IMR-90 (cell line): Measurements from ENCODE around the gene OR10A7. TPM values are rescaled to one million over a fixed set of nuclear protein-coding genes. Genes with fewer than 3 reads are reported as not detected.

Experiments used
- ATAC-seq: fragments of 200-7000 bp; cut with Tn5 transposase; 2 replicates; pipeline ENCODE4 v1.9.1; 2020; ENCODE audit warnings: low read depth, mild to moderate bottlenecking, moderate library complexity
- BruUV-seq: library from RNA; stranded (reverse); fragments of 400-500 nt; replicated peaks from 2 replicates; lab custom pipeline; 2021; lab: Mats Ljungman, UMichigan
- CTCF ChIA-PET: fragments of 300-600 bp; formaldehyde crosslinking; extraction: SDS; loops from one replicate; lab custom pipeline; 2021; ENCODE audit warnings: antibody characterized with exemption; lab: Yijun Ruan, JAX
- POLR2A ChIA-PET: fragments of 300-600 bp; sonication (Branson Sonifier 250); formaldehyde crosslinking; loops from one replicate; lab custom pipeline; 2022; ENCODE audit warnings: antibody characterized with exemption; ENCODE audit not compliant: unreplicated experiment; lab: Charles Lee
- DNase-seq: peaks from one replicate; pipeline ENCODE4 v3.0.0; 2013
- H2AFZ ChIP-seq: replicated peaks from 2 replicates; pipeline ENCODE3; 2013; ENCODE audit warnings: low read length, mild to moderate bottlenecking; ENCODE audit not compliant: poor library complexity
- H2AK5ac ChIP-seq: 2 replicates; pipeline ENCODE4 v1.6.1; 2013; ENCODE audit warnings: low read depth, low read length, inconsistent platforms
- H2AK9ac ChIP-seq: replicated peaks from 2 replicates; pipeline ENCODE3; 2013; ENCODE audit warnings: mild to moderate bottlenecking, low read depth, low read length, moderate library complexity; ENCODE audit not compliant: poor library complexity
- H2BK120ac ChIP-seq: 2 replicates; pipeline ENCODE4 v1.6.1; 2013; ENCODE audit warnings: low read depth, low read length, inconsistent platforms
- H2BK15ac ChIP-seq: 3 replicates; pipeline ENCODE4 v1.6.1; 2013; ENCODE audit warnings: low read depth, low read length, inconsistent platforms
- H2BK20ac ChIP-seq: 2 replicates; pipeline ENCODE4 v1.6.1; 2013; ENCODE audit warnings: low read depth, mild to moderate bottlenecking, inconsistent platforms, low read length, moderate library complexity
- H2BK5ac ChIP-seq: 2 replicates; pipeline ENCODE4 v1.6.1; 2013; ENCODE audit warnings: mild to moderate bottlenecking, low read depth, low read length, inconsistent platforms; ENCODE audit not compliant: poor library complexity, severe bottlenecking
- H3K14ac ChIP-seq: replicated peaks from 2 replicates; pipeline ENCODE4 v1.6.1; 2013; ENCODE audit warnings: low read depth, low read length, inconsistent platforms
- H3K18ac ChIP-seq: 2 replicates; pipeline ENCODE4 v1.6.1; 2013; ENCODE audit warnings: low read depth, low read length, control low read depth
- H3K23ac ChIP-seq: 2 replicates; pipeline ENCODE4 v1.6.1; 2013; ENCODE audit warnings: low read depth, low read length, inconsistent platforms
- H3K27ac ChIP-seq: 2 replicates; pipeline ENCODE4 v1.5.1; 2013; ENCODE audit warnings: mild to moderate bottlenecking, control low read depth, low read length; ENCODE audit not compliant: insufficient read depth
- H3K27me3 ChIP-seq: 2 replicates; pipeline ENCODE4 v1.6.1; 2013; ENCODE audit warnings: low read length; ENCODE audit not compliant: control insufficient read depth, insufficient read depth
- H3K36me3 ChIP-seq: 2 replicates; pipeline ENCODE4 v1.6.1; 2013; ENCODE audit warnings: low read length, mixed read lengths; ENCODE audit not compliant: control insufficient read depth, insufficient read depth
- H3K4ac ChIP-seq: 2 replicates; pipeline ENCODE4 v1.6.1; 2013; ENCODE audit warnings: low read depth, low read length, inconsistent platforms
- H3K4me1 ChIP-seq: 2 replicates; pipeline ENCODE4 v1.6.1; 2013; ENCODE audit warnings: low read length, mixed read lengths; ENCODE audit not compliant: control insufficient read depth, insufficient read depth
- H3K4me2 ChIP-seq: 2 replicates; pipeline ENCODE4 v1.6.1; 2013; ENCODE audit warnings: low read depth, mild to moderate bottlenecking, control low read depth, low read length, moderate library complexity
- H3K4me3 ChIP-seq: 2 replicates; pipeline ENCODE4 v1.5.1; 2013; ENCODE audit warnings: low read depth, mild to moderate bottlenecking, control low read depth, low read length, moderate library complexity; ENCODE audit not compliant: insufficient read depth
- H3K56ac ChIP-seq: 2 replicates; pipeline ENCODE4 v1.6.1; 2013; ENCODE audit warnings: low read length, inconsistent platforms; ENCODE audit not compliant: insufficient read depth; ENCODE audit errors: extremely low read depth
- H3K79me1 ChIP-seq, 2 experiments: 2 replicates each; pipeline ENCODE4 v1.6.1; 2013; ENCODE audit warnings: low read length in 2 of 2, inconsistent platforms in 1 of 2, low read depth in 1 of 2
- H3K9ac ChIP-seq: 2 replicates; pipeline ENCODE4 v1.6.1; 2013; ENCODE audit warnings: low read depth, low read length, control low read depth
- H3K9me1 ChIP-seq: 2 replicates; pipeline ENCODE4 v1.6.1; 2013; ENCODE audit warnings: low read length, inconsistent platforms; ENCODE audit not compliant: insufficient read depth
- H3K9me3 ChIP-seq: 2 replicates; pipeline ENCODE4 v1.6.1; 2013; ENCODE audit warnings: low read length; ENCODE audit not compliant: control insufficient read depth, insufficient read depth
- H4K20me1 ChIP-seq: 2 replicates; pipeline ENCODE4 v1.6.1; 2013; ENCODE audit warnings: low read length, inconsistent platforms; ENCODE audit not compliant: insufficient read depth
- H4K5ac ChIP-seq: 2 replicates; pipeline ENCODE4 v1.6.1; 2013; ENCODE audit warnings: mild to moderate bottlenecking, low read depth, low read length, control low read depth
- H4K8ac ChIP-seq, 2 experiments: 2 replicates each; pipeline ENCODE4 v1.6.1; 2013; ENCODE audit warnings: low read depth in 2 of 2, low read length in 2 of 2, control low read depth in 1 of 2, inconsistent platforms in 1 of 2
- H4K91ac ChIP-seq: 2 replicates; pipeline ENCODE4 v1.6.1; 2013; ENCODE audit warnings: low read depth, low read length, inconsistent platforms; ENCODE audit not compliant: insufficient read depth
- CEBPB ChIP-seq: IDR thresholded peaks from 2 replicates; pipeline ENCODE4 v1.6.1; 2012; ENCODE audit warnings: low read depth, low read length, improper control_type of control experiment
- FOS ChIP-seq: fragments of 150-350 bp; IDR thresholded peaks from 2 replicates; pipeline ENCODE4 v1.6.1; 2016; ENCODE audit warnings: low read depth, low read length
- MAFK ChIP-seq: IDR thresholded peaks from 2 replicates; pipeline ENCODE4 v1.6.1; 2012; ENCODE audit warnings: low read depth, low read length, improper control_type of control experiment
- MAZ ChIP-seq: IDR thresholded peaks from 2 replicates; pipeline ENCODE4 v1.6.1; 2012; ENCODE audit warnings: low read depth, mild to moderate bottlenecking, low read length, improper control_type of control experiment, moderate library complexity, borderline replicate concordance
- MXI1 ChIP-seq: IDR thresholded peaks from 2 replicates; pipeline ENCODE4 v1.6.1; 2012; ENCODE audit warnings: low read depth, mild to moderate bottlenecking, low read length, moderate library complexity, borderline replicate concordance
- NFE2L2 ChIP-seq: fragments of 150-350 bp; IDR thresholded peaks from 2 replicates; pipeline ENCODE4 v1.6.1; 2016; ENCODE audit warnings: low read depth, mild to moderate bottlenecking, low read length
- POLR2A ChIP-seq: IDR thresholded peaks from 2 replicates; pipeline ENCODE4 v1.6.1; 2012; ENCODE audit warnings: mild to moderate bottlenecking, low read depth, low read length
- RAD21 ChIP-seq: IDR thresholded peaks from 2 replicates; pipeline ENCODE4 v1.6.1; 2012; ENCODE audit warnings: low read length, improper control_type of control experiment
- RCOR1 ChIP-seq: IDR thresholded peaks from 2 replicates; pipeline ENCODE4 v1.6.1; 2012; ENCODE audit warnings: mild to moderate bottlenecking, low read length, improper control_type of control experiment; ENCODE audit not compliant: insufficient replicate concordance
- RFX5 ChIP-seq: IDR thresholded peaks from 2 replicates; pipeline ENCODE4 v1.8.0; 2012; ENCODE audit warnings: low read depth, mild to moderate bottlenecking, low read length, moderate library complexity
- SMC3 ChIP-seq: fragments of 150-350 bp; IDR thresholded peaks from 2 replicates; pipeline ENCODE4 v1.6.1; 2016; ENCODE audit warnings: low read depth, mild to moderate bottlenecking, antibody characterized with exemption, low read length, moderate library complexity
- WGBS, 2 experiments: methylation state at CpG; one replicate each; pipeline versions ENCODE4 v1.1.5 to v1.1.7; 2013; ENCODE audit warnings: missing lambda C conversion rate in 2 of 2; ENCODE audit not compliant: insufficient read length in 1 of 2; ENCODE audit errors: extremely low coverage in 2 of 2; 5-methylcytosine and 5-hydroxymethylcytosine counted together
- dilution Hi-C: fragments of 300-500 bp; cut with HindIII; formaldehyde crosslinking; loops from one replicate; pipeline ENCODE4 v1.14.3; 2018; ENCODE audit warnings: low sequenced_read_pairs; ENCODE audit not compliant: unreplicated experiment
- in situ Hi-C: fragments of 300-500 bp; cut with MboI; formaldehyde crosslinking; loops from 3 replicates; pipeline ENCODE4 v1.14.3; 2019; ENCODE audit warnings: low sequenced_read_pairs, inconsistent platforms, mixed read lengths
- intact Hi-C: fragments of 100-400 bp; cut with micrococcal nuclease; formaldehyde crosslinking; loops from 2 replicates; pipeline ENCODE4 v1.10.0; 2022
- polyA plus RNA-seq, 3 experiments: library from polyadenylated mRNA; depleted of rRNA; stranded (reverse); fragments of >200 nt; gene quantifications; 2 replicates each; pipeline ENCODE4 v1.2.3, GENCODE V29; 2012; ENCODE audit warnings: low replicate concordance in 1 of 3
- total RNA-seq: library from RNA; depleted of rRNA; stranded (reverse); fragments of >200 nt; gene quantifications from 2 replicates; pipeline ENCODE4 v1.2.3, GENCODE V29; 2012
- TF ChIP-seq, protein P1 (sequence below): fragments of 150-350 bp; IDR thresholded peaks from 2 replicates; pipeline ENCODE4 v1.6.1; 2016; ENCODE audit warnings: low read depth, mild to moderate bottlenecking, low read length, moderate library complexity, borderline replicate concordance
- TF ChIP-seq, protein P2 (sequence below): conservative IDR thresholded peaks from 2 replicates; pipeline ENCODE4 v1.5.1; 2012; ENCODE audit warnings: mild to moderate bottlenecking, low read depth, low read length, improper control_type of control experiment

The OR10A7 gene
- total and polyA plus RNA-seq, 2 of the 4 experiments (the other 2 are of a cell fraction), result not detected

DNA sequence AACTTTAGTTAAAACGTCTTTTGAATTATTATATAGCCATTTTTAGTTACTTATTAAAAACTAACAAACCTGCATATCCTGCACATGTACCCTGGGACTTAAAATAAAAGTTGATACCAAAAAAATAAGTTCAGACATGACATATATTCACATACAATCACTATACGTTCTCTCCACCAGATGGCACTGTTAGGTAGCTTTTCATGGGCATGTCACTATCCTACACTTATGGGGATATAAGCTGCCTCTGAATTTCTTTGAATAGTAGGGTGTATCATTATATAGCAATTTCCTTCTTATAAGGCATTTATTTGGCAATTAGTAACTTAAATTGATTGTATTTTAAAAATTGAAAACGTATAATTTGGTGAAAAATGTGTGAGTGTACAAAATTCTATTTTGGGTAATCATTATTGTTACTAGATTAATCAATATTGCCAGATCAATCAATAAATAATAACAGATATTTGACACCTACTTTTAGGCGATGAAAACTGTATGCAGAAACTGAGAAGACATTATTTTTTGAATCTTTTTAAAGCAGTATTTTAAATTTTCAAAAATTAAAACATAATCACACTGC, 31.8 kb upstream of the OR10A7 start:
- no peak overlapping the region for H3K23ac ChIP-seq
- H4K20me1 ChIP-seq, result no peaks in the 10 kb centered on the region
- H4K5ac ChIP-seq, result no peak overlapping the region
- H2BK15ac ChIP-seq, result no peak overlapping the region
- ChIA-PET POLR2A (no interaction called here), CTCF (interaction anchor here (0.6 to 2.0 kb wide), 3 partner anchors 12 to 438 kb away, joined by 3 to 13 read pairs (median 7); no protein-coding TSS in a partner anchor)
- TF ChIP-seq NFE2L2 (no peak), FOS (no peak), CEBPB (no peak), MXI1 (no peak), MAZ (no peak), POLR2A (no peak), RFX5 (no peak), MAFK (no peak), RAD21 (peak; percentile 73), SMC3 (peak; percentile 64), RCOR1 (no peak)
- TF ChIP-seq, protein P1, sequence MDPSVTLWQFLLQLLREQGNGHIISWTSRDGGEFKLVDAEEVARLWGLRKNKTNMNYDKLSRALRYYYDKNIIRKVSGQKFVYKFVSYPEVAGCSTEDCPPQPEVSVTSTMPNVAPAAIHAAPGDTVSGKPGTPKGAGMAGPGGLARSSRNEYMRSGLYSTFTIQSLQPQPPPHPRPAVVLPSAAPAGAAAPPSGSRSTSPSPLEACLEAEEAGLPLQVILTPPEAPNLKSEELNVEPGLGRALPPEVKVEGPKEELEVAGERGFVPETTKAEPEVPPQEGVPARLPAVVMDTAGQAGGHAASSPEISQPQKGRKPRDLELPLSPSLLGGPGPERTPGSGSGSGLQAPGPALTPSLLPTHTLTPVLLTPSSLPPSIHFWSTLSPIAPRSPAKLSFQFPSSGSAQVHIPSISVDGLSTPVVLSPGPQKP, result no peak
- TF ChIP-seq, protein P2, sequence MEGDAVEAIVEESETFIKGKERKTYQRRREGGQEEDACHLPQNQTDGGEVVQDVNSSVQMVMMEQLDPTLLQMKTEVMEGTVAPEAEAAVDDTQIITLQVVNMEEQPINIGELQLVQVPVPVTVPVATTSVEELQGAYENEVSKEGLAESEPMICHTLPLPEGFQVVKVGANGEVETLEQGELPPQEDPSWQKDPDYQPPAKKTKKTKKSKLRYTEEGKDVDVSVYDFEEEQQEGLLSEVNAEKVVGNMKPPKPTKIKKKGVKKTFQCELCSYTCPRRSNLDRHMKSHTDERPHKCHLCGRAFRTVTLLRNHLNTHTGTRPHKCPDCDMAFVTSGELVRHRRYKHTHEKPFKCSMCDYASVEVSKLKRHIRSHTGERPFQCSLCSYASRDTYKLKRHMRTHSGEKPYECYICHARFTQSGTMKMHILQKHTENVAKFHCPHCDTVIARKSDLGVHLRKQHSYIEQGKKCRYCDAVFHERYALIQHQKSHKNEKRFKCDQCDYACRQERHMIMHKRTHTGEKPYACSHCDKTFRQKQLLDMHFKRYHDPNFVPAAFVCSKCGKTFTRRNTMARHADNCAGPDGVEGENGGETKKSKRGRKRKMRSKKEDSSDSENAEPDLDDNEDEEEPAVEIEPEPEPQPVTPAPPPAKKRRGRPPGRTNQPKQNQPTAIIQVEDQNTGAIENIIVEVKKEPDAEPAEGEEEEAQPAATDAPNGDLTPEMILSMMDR, result peak; percentile 69
- in situ Hi-C loops (no loop called here), intact Hi-C loops (loop anchor here (1.0 to 2.0 kb wide), 2 partner anchors 430 to 532 kb away; partner anchors contain the start of gene RDH5), dilution Hi-C loops (no loop called here)
- no peaks in the 10 kb centered on the region for H3K4me1 ChIP-seq
- DNase-seq (peak; percentile 76), ATAC-seq (peak; percentile 91)
- H3K4ac ChIP-seq, result no peak overlapping the region
- no peak overlapping the region for H3K4me3 ChIP-seq
- no CpG with 5 or more reads among the region's 4 CpGs for whole genome bisulfite sequencing, 2 experiments
- no peak overlapping the region for H3K18ac ChIP-seq
- no peaks in the 10 kb centered on the region for H3K9me1 ChIP-seq
- H3K27ac ChIP-seq, result no peak overlapping the region
- no peak overlapping the region for H2AK9ac ChIP-seq
- no peak overlapping the region for H4K8ac ChIP-seq
- no peaks in the 10 kb centered on the region for H3K9me3 ChIP-seq
- H2BK20ac ChIP-seq, result no peak overlapping the region
- H3K56ac ChIP-seq, result no peak overlapping the region
- no peak overlapping the region for H4K91ac ChIP-seq
- no TSS peak for BruUV-seq
- no peaks in the 10 kb centered on the region for H3K79me1 ChIP-seq
- H2AFZ ChIP-seq, result no peak overlapping the region
- H3K9ac ChIP-seq, result no peak overlapping the region
- H2BK5ac ChIP-seq, result no peak overlapping the region
- H3K14ac ChIP-seq, result no peak overlapping the region
- H3K36me3 ChIP-seq, result no peaks in the 10 kb centered on the region
- no peak overlapping the region for H2BK120ac ChIP-seq
- no peak overlapping the region for H3K4me2 ChIP-seq
- H2AK5ac ChIP-seq, result no peak overlapping the region
- no peaks in the 10 kb centered on the region for H3K27me3 ChIP-seq
